Measurements from ENCODE around the gene SOCS4.
"Not testable (repeated sequence)": the region's sequence is repeated elsewhere in the genome, so short reads cannot be mapped to it uniquely, and the experiment has no call there.

The SOCS4 gene

GRCh38 chr14:55051423-55052268, 24.6 kb downstream of the SOCS4 start, which contains the start of gene MAPK1IP1L:
Gene MAPK1IP1L, plus strand, starts transcription at chr14:55051647. Its CDS starts 10,037 bp downstream, at chr14:55061684.
- DNase-seq (ENCODE audit: low read depth in 2 of 2, low spot score in 1 of 2), result peak; percentile 71 to 80

- DNase-seq (ENCODE audit: low read depth in 2 of 2, low spot score in 1 of 2), result no peak
These were observed 25.4 kb downstream of the SOCS4 start for GRCh38 chr14:55052269-55052930.

- DNase-seq (ENCODE audit: low read depth in 2 of 2, low spot score in 1 of 2), result no peak
These were observed 26.0 kb downstream of the SOCS4 start for GRCh38 chr14:55053018-55053417.

- no peak for DNase-seq (ENCODE audit: low read depth in 2 of 2, low spot score in 1 of 2)
These were observed 26.5 kb downstream of the SOCS4 start for GRCh38 chr14:55053500-55053899.

GRCh38 chr14:55054098-55054497, 27.1 kb downstream of the SOCS4 start:
- DNase-seq (ENCODE audit: low read depth in 2 of 2, low spot score in 1 of 2), result no peak

- no peak for DNase-seq (ENCODE audit: low read depth in 2 of 2, low spot score in 1 of 2)
These were observed 30.9 kb downstream of the SOCS4 start for GRCh38 chr14:55057919-55058318.

- DNase-seq (ENCODE audit: low read depth in 2 of 2, low spot score in 1 of 2), result no peak
These were observed 32.3 kb downstream of the SOCS4 start for GRCh38 chr14:55059333-55059732.

- DNase-seq (ENCODE audit: low read depth in 2 of 2, low spot score in 1 of 2), result no peak
These were observed 35.7 kb downstream of the SOCS4 start for GRCh38 chr14:55062517-55063351.

- DNase-seq (ENCODE audit: low read depth in 2 of 2, low spot score in 1 of 2), result not testable (repeated sequence)
These were observed 37.9 kb downstream of the SOCS4 start for GRCh38 chr14:55064896-55065295.

- no peak for DNase-seq (ENCODE audit: low read depth in 2 of 2, low spot score in 1 of 2)
These were observed 38.4 kb downstream of the SOCS4 start for GRCh38 chr14:55065411-55065810.

GRCh38 chr14:55066223-55066622, 39.2 kb downstream of the SOCS4 start:
- DNase-seq (ENCODE audit: low read depth in 2 of 2, low spot score in 1 of 2), result no peak

- no peak for DNase-seq (ENCODE audit: low read depth in 2 of 2, low spot score in 1 of 2)
These were observed 44.0 kb downstream of the SOCS4 start for GRCh38 chr14:55070981-55071411.

- DNase-seq (ENCODE audit: low read depth in 2 of 2, low spot score in 1 of 2), result no peak
These were observed 45.0 kb downstream of the SOCS4 start for GRCh38 chr14:55071870-55072640.

GRCh38 chr14:55073856-55074255, 46.8 kb downstream of the SOCS4 start:
- no peak for DNase-seq (ENCODE audit: low read depth in 2 of 2, low spot score in 1 of 2)

- DNase-seq (ENCODE audit: low read depth in 2 of 2, low spot score in 1 of 2), result no peak
These were observed 47.6 kb downstream of the SOCS4 start for GRCh38 chr14:55074662-55075061.

GRCh38 chr14:55075628-55076175, 48.7 kb downstream of the SOCS4 start:
- no peak for DNase-seq (ENCODE audit: low read depth in 2 of 2, low spot score in 1 of 2)

- no peak for DNase-seq (ENCODE audit: low read depth in 2 of 2, low spot score in 1 of 2)
These were observed 50.4 kb downstream of the SOCS4 start for GRCh38 chr14:55077170-55078151.

GRCh38 chr14:55079961-55080360, 52.9 kb downstream of the SOCS4 start:
- DNase-seq (ENCODE audit: low read depth in 2 of 2, low spot score in 1 of 2), result not testable (repeated sequence)

GRCh38 chr14:55084401-55085059, 57.5 kb downstream of the SOCS4 start:
- DNase-seq (ENCODE audit: low read depth in 2 of 2, low spot score in 1 of 2), result no peak
